ENCODE data around the gene TLE2. TPM values are rescaled to one million over a fixed set of nuclear protein-coding genes. Genes with fewer than 3 reads are reported as not detected.
"Not testable (repeated sequence)": the region's sequence is repeated elsewhere in the genome, so short reads cannot be mapped to it uniquely, and the experiment has no call there.

TLE2 gene
- total RNA-seq, 1 donor from 2014 or later = 20.6 TPM

- DNase-seq (ENCODE audit: low read depth, low spot score) = no peak
Measured at GRCh38 chr19:2987797-2988196, 41.3 kb downstream of the TLE2 start.

- no peak for DNase-seq (ENCODE audit: low read depth, low spot score)
Measured at GRCh38 chr19:2986951-2987524, 42.0 kb downstream of the TLE2 start.

GRCh38 chr19:2984215-2984528 is 44.9 kb downstream of the TLE2 start:
- no peak for DNase-seq (ENCODE audit: low read depth, low spot score)

GRCh38 chr19:2983351-2984214 is 45.5 kb downstream of the TLE2 start:
- no peak for DNase-seq (ENCODE audit: low read depth, low spot score)

GRCh38 chr19:2982983-2983350 is 46.1 kb downstream of the TLE2 start:
- DNase-seq (ENCODE audit: low read depth, low spot score) = peak; percentile 82

- no peak for DNase-seq (ENCODE audit: low read depth, low spot score)
Measured at GRCh38 chr19:2982561-2982960, 46.5 kb downstream of the TLE2 start.

- DNase-seq (ENCODE audit: low read depth, low spot score) = no peak
Measured at GRCh38 chr19:2981898-2982297, 47.2 kb downstream of the TLE2 start.

GRCh38 chr19:2978772-2979171 is 50.3 kb downstream of the TLE2 start:
- DNase-seq (ENCODE audit: low read depth, low spot score) = no peak

- DNase-seq (ENCODE audit: low read depth, low spot score) = no peak
Measured at GRCh38 chr19:2978166-2978767, 50.8 kb downstream of the TLE2 start.

- DNase-seq (ENCODE audit: low read depth, low spot score) = no peak
Measured at GRCh38 chr19:2977746-2978138, 51.3 kb downstream of the TLE2 start.

GRCh38 chr19:2977001-2977745 is 51.9 kb downstream of the TLE2 start, which contains the start of gene TLE6:
TLE6 (plus strand) TSS chr19:2977564; CDS start chr19:2978234, 670 bp downstream.
- peak; percentile 76 for DNase-seq (ENCODE audit: low read depth, low spot score)

- DNase-seq (ENCODE audit: low read depth, low spot score) = no peak
Measured at GRCh38 chr19:2976609-2977000, 52.5 kb downstream of the TLE2 start.

- DNase-seq (ENCODE audit: low read depth, low spot score) = no peak
Measured at GRCh38 chr19:2974342-2975041, 54.6 kb downstream of the TLE2 start.

GRCh38 chr19:2973229-2973628 is 55.9 kb downstream of the TLE2 start:
- DNase-seq (ENCODE audit: low read depth, low spot score) = no peak

GRCh38 chr19:2970201-2970835 is 58.8 kb downstream of the TLE2 start:
- no peak for DNase-seq (ENCODE audit: low read depth, low spot score)

GRCh38 chr19:2969104-2969504 is 60.0 kb downstream of the TLE2 start:
- DNase-seq (ENCODE audit: low read depth, low spot score) = no peak

GRCh38 chr19:2967972-2968371 is 61.1 kb downstream of the TLE2 start:
- no peak for DNase-seq (ENCODE audit: low read depth, low spot score)

- DNase-seq (ENCODE audit: low read depth, low spot score) = no peak
Measured at GRCh38 chr19:2964874-2965273, 64.2 kb downstream of the TLE2 start.

- DNase-seq (ENCODE audit: low read depth, low spot score) = not testable (repeated sequence)
Measured at GRCh38 chr19:2963631-2964030, 65.4 kb downstream of the TLE2 start.

GRCh38 chr19:2963122-2963521 is 66.0 kb downstream of the TLE2 start:
- DNase-seq (ENCODE audit: low read depth, low spot score) = no peak

All from pulmonary artery endothelial cell (primary cell).